Measurements from ENCODE around the gene IGF1R.

Gene IGF1R

DNA sequence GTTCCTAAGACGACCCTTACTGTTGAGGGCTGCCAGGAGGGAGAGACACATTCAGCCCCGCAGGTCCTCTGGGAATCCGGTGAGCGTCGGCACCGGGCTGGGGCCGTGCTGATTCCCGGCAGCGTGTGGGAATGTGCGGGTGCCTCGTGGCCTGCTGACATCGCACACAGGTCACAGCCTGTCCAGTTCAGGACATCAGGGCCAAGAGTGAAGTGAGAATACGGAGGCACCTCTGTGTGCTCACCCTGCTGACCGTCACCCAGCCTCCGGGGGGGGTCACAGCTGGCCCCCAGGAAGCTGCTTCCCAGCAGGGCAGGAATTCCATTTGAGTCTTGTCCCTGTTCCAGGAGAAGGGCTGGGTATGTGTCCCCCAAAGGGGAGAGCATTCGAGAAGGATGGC is 305.6 kb downstream of the IGF1R start:
- TF ChIP-seq, protein P1, sequence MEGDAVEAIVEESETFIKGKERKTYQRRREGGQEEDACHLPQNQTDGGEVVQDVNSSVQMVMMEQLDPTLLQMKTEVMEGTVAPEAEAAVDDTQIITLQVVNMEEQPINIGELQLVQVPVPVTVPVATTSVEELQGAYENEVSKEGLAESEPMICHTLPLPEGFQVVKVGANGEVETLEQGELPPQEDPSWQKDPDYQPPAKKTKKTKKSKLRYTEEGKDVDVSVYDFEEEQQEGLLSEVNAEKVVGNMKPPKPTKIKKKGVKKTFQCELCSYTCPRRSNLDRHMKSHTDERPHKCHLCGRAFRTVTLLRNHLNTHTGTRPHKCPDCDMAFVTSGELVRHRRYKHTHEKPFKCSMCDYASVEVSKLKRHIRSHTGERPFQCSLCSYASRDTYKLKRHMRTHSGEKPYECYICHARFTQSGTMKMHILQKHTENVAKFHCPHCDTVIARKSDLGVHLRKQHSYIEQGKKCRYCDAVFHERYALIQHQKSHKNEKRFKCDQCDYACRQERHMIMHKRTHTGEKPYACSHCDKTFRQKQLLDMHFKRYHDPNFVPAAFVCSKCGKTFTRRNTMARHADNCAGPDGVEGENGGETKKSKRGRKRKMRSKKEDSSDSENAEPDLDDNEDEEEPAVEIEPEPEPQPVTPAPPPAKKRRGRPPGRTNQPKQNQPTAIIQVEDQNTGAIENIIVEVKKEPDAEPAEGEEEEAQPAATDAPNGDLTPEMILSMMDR (IDR thresholded peaks at IDR 0.05): no peak
- Histone ChIP-seq H3K4me1 (ENCODE audit: control insufficient read depth in 1 of 2, insufficient read depth in 1 of 2, low read depth in 1 of 2, low read length in 1 of 2) (peaks cover 71 to 72% of the 10 kb centered on the region in 2 experiments), H3K4me3 (ENCODE audit: low read depth in 1 of 2, low read length in 1 of 2) (peak overlapping the region; percentile 9 to 15), H3K36me3 (peaks cover 87% of the 10 kb centered on the region), H3K27ac (peak overlapping the region; percentile 88), H3K27me3 (no peaks in the 10 kb centered on the region), H3K9me3 (no peaks in the 10 kb centered on the region)

GRCh38 chr15:98954411-98954810 is 306.1 kb downstream of the IGF1R start:
- Histone ChIP-seq H3K27me3 (no peaks in the 10 kb centered on the region), H3K27ac (peak overlapping the region; percentile 88), H3K4me1 (ENCODE audit: control insufficient read depth in 1 of 2, insufficient read depth in 1 of 2, low read depth in 1 of 2, low read length in 1 of 2) (peaks cover 71 to 72% of the 10 kb centered on the region in 2 experiments), H3K4me3 (ENCODE audit: low read depth in 1 of 2, low read length in 1 of 2) (peak overlapping the region in 1 of 2 experiments; percentile 15), H3K9me3 (no peaks in the 10 kb centered on the region), H3K36me3 (peaks cover 87% of the 10 kb centered on the region)
- TF ChIP-seq, protein P1 (IDR thresholded peaks at IDR 0.05): no peak

DNA sequence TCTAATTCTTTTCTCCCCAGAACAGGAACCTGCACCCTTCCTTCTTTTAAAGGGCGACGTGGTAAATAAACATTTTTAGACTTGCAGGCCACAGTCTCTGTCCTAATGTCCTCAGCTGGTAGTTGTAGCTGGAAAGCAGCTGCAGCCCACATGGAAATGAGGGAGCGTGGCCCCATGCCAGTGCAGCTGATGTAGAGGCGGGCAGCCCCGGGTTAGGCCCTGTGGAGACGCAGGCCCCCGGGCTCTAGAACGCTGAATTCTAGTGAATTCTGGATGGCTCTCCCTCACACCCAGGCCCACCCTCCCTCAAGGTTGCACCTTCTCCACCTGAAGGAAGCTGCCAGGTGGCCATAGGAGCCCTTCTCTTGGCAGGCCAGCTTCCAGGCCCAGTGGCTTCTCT is 307.0 kb downstream of the IGF1R start:
- H3K27ac ChIP-seq: peak overlapping the region; percentile 88
- H3K36me3 ChIP-seq: peaks cover 87% of the 10 kb centered on the region

GRCh38 chr15:98955961-98956723 is 307.8 kb downstream of the IGF1R start:
- Histone ChIP-seq H3K4me1 (ENCODE audit: control insufficient read depth in 1 of 2, insufficient read depth in 1 of 2, low read depth in 1 of 2, low read length in 1 of 2) (peaks cover 69 to 72% of the 10 kb centered on the region in 2 experiments), H3K4me3 (ENCODE audit: low read depth in 1 of 2, low read length in 1 of 2) (peak overlapping the region; percentile 32 to 39), H3K27ac (peak overlapping the region; percentile 88), H3K27me3 (no peaks in the 10 kb centered on the region), H3K9me3 (no peaks in the 10 kb centered on the region), H3K36me3 (peaks cover 87% of the 10 kb centered on the region)
- TF ChIP-seq, protein P1 (IDR thresholded peaks at IDR 0.05): no peak

More for the DNA sequence above, 307.0 kb downstream of the IGF1R start:
- peaks cover 71 to 72% of the 10 kb centered on the region in 2 experiments for H3K4me1 ChIP-seq (ENCODE audit: control insufficient read depth in 1 of 2, insufficient read depth in 1 of 2, low read depth in 1 of 2, low read length in 1 of 2)
- H3K27me3 ChIP-seq: no peaks in the 10 kb centered on the region
- H3K9me3 ChIP-seq: no peaks in the 10 kb centered on the region
- TF ChIP-seq, protein P1 (IDR thresholded peaks at IDR 0.05): no peak
- peak overlapping the region in 1 of 2 experiments; percentile 39 for H3K4me3 ChIP-seq (ENCODE audit: low read depth in 1 of 2, low read length in 1 of 2)

DNA sequence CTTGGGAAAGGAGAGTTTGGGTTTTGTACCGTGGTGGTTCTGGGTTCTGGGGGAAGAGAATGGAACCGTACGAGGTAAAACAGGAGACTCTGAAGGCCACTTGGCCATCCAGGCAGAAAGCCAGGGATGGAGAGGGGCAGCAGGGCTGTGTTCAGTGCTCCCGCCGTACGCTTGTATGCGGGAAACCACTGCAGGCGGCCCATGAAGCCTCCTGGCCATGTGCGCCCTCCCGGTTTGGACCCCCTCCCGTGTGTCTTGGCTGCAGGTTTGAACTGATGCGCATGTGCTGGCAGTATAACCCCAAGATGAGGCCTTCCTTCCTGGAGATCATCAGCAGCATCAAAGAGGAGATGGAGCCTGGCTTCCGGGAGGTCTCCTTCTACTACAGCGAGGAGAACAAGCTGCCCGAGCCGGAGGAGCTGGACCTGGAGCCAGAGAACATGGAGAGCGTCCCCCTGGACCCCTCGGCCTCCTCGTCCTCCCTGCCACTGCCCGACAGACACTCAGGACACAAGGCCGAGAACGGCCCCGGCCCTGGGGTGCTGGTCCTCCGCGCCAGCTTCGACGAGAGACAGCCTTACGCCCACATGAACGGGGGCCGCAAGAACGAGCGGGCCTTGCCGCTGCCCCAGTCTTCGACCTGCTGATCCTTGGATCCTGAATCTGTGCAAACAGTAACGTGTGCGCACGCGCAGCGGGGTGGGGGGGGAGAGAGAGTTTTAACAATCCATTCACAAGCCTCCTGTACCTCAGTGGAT is 308.6 kb downstream of the IGF1R start:
- Histone ChIP-seq H3K27ac (peak overlapping the region; percentile 88), H3K36me3 (peaks cover 87% of the 10 kb centered on the region)

More for the DNA sequence above, 308.6 kb downstream of the IGF1R start:
- H3K4me3 ChIP-seq (ENCODE audit: low read depth in 1 of 2, low read length in 1 of 2): peak overlapping the region; percentile 32 to 39
- no peaks in the 10 kb centered on the region for H3K27me3 ChIP-seq
- H3K4me1 ChIP-seq (ENCODE audit: control insufficient read depth in 1 of 2, insufficient read depth in 1 of 2, low read depth in 1 of 2, low read length in 1 of 2): peaks cover 61 to 65% of the 10 kb centered on the region in 2 experiments
- no peaks in the 10 kb centered on the region for H3K9me3 ChIP-seq
- TF ChIP-seq, protein P1 (IDR thresholded peaks at IDR 0.05): no peak

Data from neutrophil (primary cell).